GM12878 (cell line): Measurements from ENCODE around the gene HDX.

Experiments
- BRCA1 ChIP-seq: IDR thresholded peaks from 2 replicates; pipeline ENCODE4 v1.6.1; 2011; ENCODE audit warnings: low read depth, low read length, improper control_type of control experiment
- POLR2AphosphoS5 ChIP-seq: IDR thresholded peaks from 2 replicates; pipeline ENCODE4 v1.6.1; 2011; ENCODE audit warnings: mild to moderate bottlenecking, low read length, inconsistent platforms

GRCh38 chrX:84441143-84441542 lies 61.1 kb downstream of the HDX start:
- TF ChIP-seq POLR2AphosphoS5 (no peak), BRCA1 (no peak)
